Measurements from ENCODE around the gene NELFA.

DNA sequence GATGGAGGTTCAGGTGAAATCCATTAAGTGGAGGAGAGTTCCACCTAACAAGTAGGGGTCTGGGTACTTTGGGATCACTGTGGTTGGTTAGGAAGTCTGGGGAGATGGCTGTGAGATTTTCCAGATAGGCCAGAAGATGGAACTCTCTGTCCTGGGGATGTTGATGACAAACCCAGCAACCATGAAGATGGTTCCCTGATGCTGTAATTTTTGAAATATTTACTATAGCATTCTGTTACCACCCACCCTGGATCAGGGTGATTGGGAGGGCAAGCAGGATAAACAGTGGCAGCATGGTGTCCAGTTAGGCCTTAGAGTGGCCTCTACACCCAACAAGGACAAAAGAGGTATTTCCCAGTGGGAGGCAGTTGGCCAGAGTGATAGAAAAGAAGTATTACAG, 15.9 kb upstream of the NELFA start:
- TF ChIP-seq JUND (IDR thresholded peaks at IDR 0.05) (no peak), EGR1 (IDR thresholded peaks at IDR 0.05; ENCODE audit: low read depth in 2 of 2) (no peak), TAF1 (conservative IDR thresholded peaks at IDR 0.05) (no peak), SP1 (IDR thresholded peaks at IDR 0.05) (no peak)
- TF ChIP-seq, protein P1, sequence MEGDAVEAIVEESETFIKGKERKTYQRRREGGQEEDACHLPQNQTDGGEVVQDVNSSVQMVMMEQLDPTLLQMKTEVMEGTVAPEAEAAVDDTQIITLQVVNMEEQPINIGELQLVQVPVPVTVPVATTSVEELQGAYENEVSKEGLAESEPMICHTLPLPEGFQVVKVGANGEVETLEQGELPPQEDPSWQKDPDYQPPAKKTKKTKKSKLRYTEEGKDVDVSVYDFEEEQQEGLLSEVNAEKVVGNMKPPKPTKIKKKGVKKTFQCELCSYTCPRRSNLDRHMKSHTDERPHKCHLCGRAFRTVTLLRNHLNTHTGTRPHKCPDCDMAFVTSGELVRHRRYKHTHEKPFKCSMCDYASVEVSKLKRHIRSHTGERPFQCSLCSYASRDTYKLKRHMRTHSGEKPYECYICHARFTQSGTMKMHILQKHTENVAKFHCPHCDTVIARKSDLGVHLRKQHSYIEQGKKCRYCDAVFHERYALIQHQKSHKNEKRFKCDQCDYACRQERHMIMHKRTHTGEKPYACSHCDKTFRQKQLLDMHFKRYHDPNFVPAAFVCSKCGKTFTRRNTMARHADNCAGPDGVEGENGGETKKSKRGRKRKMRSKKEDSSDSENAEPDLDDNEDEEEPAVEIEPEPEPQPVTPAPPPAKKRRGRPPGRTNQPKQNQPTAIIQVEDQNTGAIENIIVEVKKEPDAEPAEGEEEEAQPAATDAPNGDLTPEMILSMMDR (IDR thresholded peaks at IDR 0.05; ENCODE audit: low read depth, low read length, missing input control): no peak
- TF ChIP-seq, protein P2, sequence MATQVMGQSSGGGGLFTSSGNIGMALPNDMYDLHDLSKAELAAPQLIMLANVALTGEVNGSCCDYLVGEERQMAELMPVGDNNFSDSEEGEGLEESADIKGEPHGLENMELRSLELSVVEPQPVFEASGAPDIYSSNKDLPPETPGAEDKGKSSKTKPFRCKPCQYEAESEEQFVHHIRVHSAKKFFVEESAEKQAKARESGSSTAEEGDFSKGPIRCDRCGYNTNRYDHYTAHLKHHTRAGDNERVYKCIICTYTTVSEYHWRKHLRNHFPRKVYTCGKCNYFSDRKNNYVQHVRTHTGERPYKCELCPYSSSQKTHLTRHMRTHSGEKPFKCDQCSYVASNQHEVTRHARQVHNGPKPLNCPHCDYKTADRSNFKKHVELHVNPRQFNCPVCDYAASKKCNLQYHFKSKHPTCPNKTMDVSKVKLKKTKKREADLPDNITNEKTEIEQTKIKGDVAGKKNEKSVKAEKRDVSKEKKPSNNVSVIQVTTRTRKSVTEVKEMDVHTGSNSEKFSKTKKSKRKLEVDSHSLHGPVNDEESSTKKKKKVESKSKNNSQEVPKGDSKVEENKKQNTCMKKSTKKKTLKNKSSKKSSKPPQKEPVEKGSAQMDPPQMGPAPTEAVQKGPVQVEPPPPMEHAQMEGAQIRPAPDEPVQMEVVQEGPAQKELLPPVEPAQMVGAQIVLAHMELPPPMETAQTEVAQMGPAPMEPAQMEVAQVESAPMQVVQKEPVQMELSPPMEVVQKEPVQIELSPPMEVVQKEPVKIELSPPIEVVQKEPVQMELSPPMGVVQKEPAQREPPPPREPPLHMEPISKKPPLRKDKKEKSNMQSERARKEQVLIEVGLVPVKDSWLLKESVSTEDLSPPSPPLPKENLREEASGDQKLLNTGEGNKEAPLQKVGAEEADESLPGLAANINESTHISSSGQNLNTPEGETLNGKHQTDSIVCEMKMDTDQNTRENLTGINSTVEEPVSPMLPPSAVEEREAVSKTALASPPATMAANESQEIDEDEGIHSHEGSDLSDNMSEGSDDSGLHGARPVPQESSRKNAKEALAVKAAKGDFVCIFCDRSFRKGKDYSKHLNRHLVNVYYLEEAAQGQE (IDR thresholded peaks at IDR 0.05): no peak
